CD4-positive, alpha-beta T cell (primary cell): ENCODE results near the gene GLG1. TPM values are rescaled to one million over a fixed set of nuclear protein-coding genes. Genes with fewer than 3 reads are reported as not detected.

Experiments
- ATAC-seq: fragments of 200-7000 bp; cut with Tn5 transposase; one replicate; pipeline ENCODE4 v1.10.0; 2022; ENCODE audit warnings: mild to moderate bottlenecking; ENCODE audit not compliant: poor library complexity
- CTCF ChIA-PET: fragments of 350-600 bp; sonication (Branson Sonifier 250); formaldehyde crosslinking; loops from one replicate; lab custom pipeline; 2021; ENCODE audit warnings: antibody characterized with exemption, inconsistent platforms; lab: Charles Lee
- POLR2A ChIA-PET: fragments of 350-600 bp; sonication (Branson Sonifier 250); formaldehyde crosslinking; loops from one replicate; lab custom pipeline; 2021; ENCODE audit warnings: antibody characterized with exemption, inconsistent platforms; lab: Charles Lee
- DNase-seq, 14 experiments: peaks; one replicate each; pipeline ENCODE4 v3.0.0-alpha.2; 2013 to 2020; ENCODE audit warnings: mixed read lengths in 2 of 14
- H3K27ac ChIP-seq, 2 donors: one replicate each; pipeline versions ENCODE4 v1.5.1 to v1.7.0; 2013; ENCODE audit warnings: low read length in 2 of 2, low read depth in 1 of 2, mild to moderate bottlenecking in 1 of 2
- H3K27me3 ChIP-seq, 2 experiments: 1 replicate in 1 of 2; 2 replicates in 1 of 2; pipeline versions ENCODE4 v1.6.1 to v1.7.0; 2013; ENCODE audit warnings: low read length in 2 of 2, control low read depth in 1 of 2, mild to moderate bottlenecking in 1 of 2, moderate library complexity in 1 of 2; ENCODE audit not compliant: insufficient read depth in 2 of 2, control insufficient read depth in 1 of 2
- H3K36me3 ChIP-seq: one replicate; pipeline ENCODE4 v1.6.1; 2013; ENCODE audit warnings: low read length, control low read depth; ENCODE audit not compliant: insufficient read depth
- H3K4me1 ChIP-seq: one replicate; pipeline ENCODE4 v1.6.1; 2013; ENCODE audit warnings: low read length, control low read depth; ENCODE audit not compliant: insufficient read depth
- H3K4me3 ChIP-seq: one replicate; pipeline ENCODE4 v1.5.1; 2013; ENCODE audit warnings: mild to moderate bottlenecking, low read length, moderate library complexity
- H3K9me3 ChIP-seq, 2 experiments: 1 replicate in 1 of 2; 2 replicates in 1 of 2; pipeline versions ENCODE4 v1.6.1 to v1.7.0; 2013; ENCODE audit warnings: low read length in 2 of 2, mild to moderate bottlenecking in 2 of 2, control low read depth in 1 of 2, moderate library complexity in 1 of 2; ENCODE audit not compliant: control insufficient read depth in 1 of 2, insufficient read depth in 1 of 2
- H3K27ac Mint-ChIP-seq: one replicate; pipeline ENCODE4 v1.8.0; 2020; ENCODE audit warnings: mixed read lengths
- H3K27me3 Mint-ChIP-seq: one replicate; pipeline ENCODE4 v1.8.0; 2021; ENCODE audit warnings: mixed read lengths
- H3K36me3 Mint-ChIP-seq: one replicate; pipeline ENCODE4 v1.8.0; 2021; ENCODE audit warnings: low read depth, mixed read lengths
- H3K4me1 Mint-ChIP-seq: one replicate; pipeline ENCODE4 v1.8.0; 2021; ENCODE audit warnings: low read depth, mixed read lengths
- H3K4me3 Mint-ChIP-seq: one replicate; pipeline ENCODE4 v1.8.0; 2020; ENCODE audit warnings: mild to moderate bottlenecking, mixed read lengths
- H3K9me3 Mint-ChIP-seq: one replicate; pipeline ENCODE4 v1.8.0; 2020; ENCODE audit warnings: mixed read lengths
- intact Hi-C, 2 experiments: fragments of 100-400 bp; cut with DNase I in 1 of 2; cut with micrococcal nuclease in 1 of 2; formaldehyde crosslinking; loops; one replicate each; pipeline versions ENCODE4 v1.15.1 to v1.9.0; 2023 to 2025; cut with DNase I, micrococcal nuclease
- total RNA-seq, 174 experiments: library from RNA in 2 of 174; stranded (reverse) in 2 of 174; gene quantifications; one replicate each; pipeline ENCODE4 v1.2.3 and lab custom pipeline; 2021 to 2026
- TF ChIP-seq, protein P1 (sequence below): fragments of 200-600 bp; IDR thresholded peaks from one replicate; pipeline ENCODE4 v1.8.0; 2022; ENCODE audit warnings: antibody characterized with exemption, mild to moderate bottlenecking

Gene GLG1
- total RNA-seq, 2 experiments from 2014 or later: 110 to 114 TPM

- intact Hi-C loops: no loop called here
- H3K9me3 Mint-ChIP-seq: no peaks in the 10 kb centered on the region
- H3K27ac Mint-ChIP-seq: no peak overlapping the region
- H3K36me3 Mint-ChIP-seq: peaks cover 84% of the 10 kb centered on the region
- no peak for ATAC-seq
- Histone ChIP-seq H3K9me3 (no peaks in the 10 kb centered on the region), H3K36me3 (peaks cover 73% of the 10 kb centered on the region), H3K4me3 (no peak overlapping the region), H3K27me3 (no peaks in the 10 kb centered on the region), H3K4me1 (no peaks in the 10 kb centered on the region), H3K27ac (no peak overlapping the region)
- ChIA-PET POLR2A (no interaction called here), CTCF (no interaction called here)
- H3K4me3 Mint-ChIP-seq: no peak overlapping the region
- no peaks in the 10 kb centered on the region for H3K27me3 Mint-ChIP-seq
- TF ChIP-seq, protein P1, sequence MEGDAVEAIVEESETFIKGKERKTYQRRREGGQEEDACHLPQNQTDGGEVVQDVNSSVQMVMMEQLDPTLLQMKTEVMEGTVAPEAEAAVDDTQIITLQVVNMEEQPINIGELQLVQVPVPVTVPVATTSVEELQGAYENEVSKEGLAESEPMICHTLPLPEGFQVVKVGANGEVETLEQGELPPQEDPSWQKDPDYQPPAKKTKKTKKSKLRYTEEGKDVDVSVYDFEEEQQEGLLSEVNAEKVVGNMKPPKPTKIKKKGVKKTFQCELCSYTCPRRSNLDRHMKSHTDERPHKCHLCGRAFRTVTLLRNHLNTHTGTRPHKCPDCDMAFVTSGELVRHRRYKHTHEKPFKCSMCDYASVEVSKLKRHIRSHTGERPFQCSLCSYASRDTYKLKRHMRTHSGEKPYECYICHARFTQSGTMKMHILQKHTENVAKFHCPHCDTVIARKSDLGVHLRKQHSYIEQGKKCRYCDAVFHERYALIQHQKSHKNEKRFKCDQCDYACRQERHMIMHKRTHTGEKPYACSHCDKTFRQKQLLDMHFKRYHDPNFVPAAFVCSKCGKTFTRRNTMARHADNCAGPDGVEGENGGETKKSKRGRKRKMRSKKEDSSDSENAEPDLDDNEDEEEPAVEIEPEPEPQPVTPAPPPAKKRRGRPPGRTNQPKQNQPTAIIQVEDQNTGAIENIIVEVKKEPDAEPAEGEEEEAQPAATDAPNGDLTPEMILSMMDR: no peak
- H3K4me1 Mint-ChIP-seq: no peaks in the 10 kb centered on the region
- no peak for DNase-seq
Measured at GRCh38 chr16:74450967-74451760, 155.8 kb downstream of the GLG1 start.

GRCh38 chr16:74450236-74450635 is 156.7 kb downstream of the GLG1 start:
- no peak overlapping the region for H3K27ac ChIP-seq

GRCh38 chr16:74449470-74449869 is 157.4 kb downstream of the GLG1 start:
- peaks cover 67% of the 10 kb centered on the region for H3K36me3 Mint-ChIP-seq
- no peak overlapping the region for H3K27ac Mint-ChIP-seq

More at GRCh38 chr16:74450236-74450635, 156.7 kb downstream of the GLG1 start:
- TF ChIP-seq, protein P1: no peak
- H3K27ac Mint-ChIP-seq: no peak overlapping the region
- H3K4me1 Mint-ChIP-seq: no peaks in the 10 kb centered on the region
- no peaks in the 10 kb centered on the region for H3K27me3 Mint-ChIP-seq
- DNase-seq: no peak
- Histone ChIP-seq H3K27me3 (no peaks in the 10 kb centered on the region), H3K36me3 (peaks cover 64% of the 10 kb centered on the region), H3K4me1 (no peaks in the 10 kb centered on the region), H3K9me3 (no peaks in the 10 kb centered on the region), H3K4me3 (no peak overlapping the region)
- no peak overlapping the region for H3K4me3 Mint-ChIP-seq
- no peaks in the 10 kb centered on the region for H3K9me3 Mint-ChIP-seq
- H3K36me3 Mint-ChIP-seq: peaks cover 75% of the 10 kb centered on the region
- ChIA-PET CTCF (no interaction called here), POLR2A (no interaction called here)
- intact Hi-C loops: no loop called here
- no peak for ATAC-seq

More at GRCh38 chr16:74449470-74449869, 157.4 kb downstream of the GLG1 start:
- Histone ChIP-seq H3K9me3 (no peaks in the 10 kb centered on the region), H3K4me1 (no peaks in the 10 kb centered on the region), H3K27me3 (no peaks in the 10 kb centered on the region), H3K36me3 (peaks cover 58% of the 10 kb centered on the region), H3K27ac (no peak overlapping the region), H3K4me3 (no peak overlapping the region)
- ATAC-seq (no peak), DNase-seq (no peak)
- CTCF ChIA-PET: no interaction called here
- Mint-ChIP-seq H3K4me3 (no peak overlapping the region), H3K4me1 (no peaks in the 10 kb centered on the region), H3K9me3 (no peaks in the 10 kb centered on the region), H3K27me3 (no peaks in the 10 kb centered on the region)
- intact Hi-C loops: no loop called here
- POLR2A ChIA-PET: no interaction called here
- TF ChIP-seq, protein P1: no peak
